MM.1S (cell line): ENCODE results near the gene SPRED2.

ENCODE experiments used
- EZH2 ChIP-seq: fragments of 300-600 bp; sonication (generic); optimal IDR thresholded peaks from 2 replicates; pipeline ENCODE3; 2017; ENCODE audit warnings: low read depth, mild to moderate bottlenecking, antibody characterized with exemption, low read length, mixed read lengths
- TF ChIP-seq, protein P1 (sequence below): fragments of 300-600 bp; sonication (generic); IDR thresholded peaks from 2 replicates; pipeline ENCODE4 v1.5.1; 2016; ENCODE audit warnings: antibody characterized with exemption, low read length, mixed read lengths

DNA sequence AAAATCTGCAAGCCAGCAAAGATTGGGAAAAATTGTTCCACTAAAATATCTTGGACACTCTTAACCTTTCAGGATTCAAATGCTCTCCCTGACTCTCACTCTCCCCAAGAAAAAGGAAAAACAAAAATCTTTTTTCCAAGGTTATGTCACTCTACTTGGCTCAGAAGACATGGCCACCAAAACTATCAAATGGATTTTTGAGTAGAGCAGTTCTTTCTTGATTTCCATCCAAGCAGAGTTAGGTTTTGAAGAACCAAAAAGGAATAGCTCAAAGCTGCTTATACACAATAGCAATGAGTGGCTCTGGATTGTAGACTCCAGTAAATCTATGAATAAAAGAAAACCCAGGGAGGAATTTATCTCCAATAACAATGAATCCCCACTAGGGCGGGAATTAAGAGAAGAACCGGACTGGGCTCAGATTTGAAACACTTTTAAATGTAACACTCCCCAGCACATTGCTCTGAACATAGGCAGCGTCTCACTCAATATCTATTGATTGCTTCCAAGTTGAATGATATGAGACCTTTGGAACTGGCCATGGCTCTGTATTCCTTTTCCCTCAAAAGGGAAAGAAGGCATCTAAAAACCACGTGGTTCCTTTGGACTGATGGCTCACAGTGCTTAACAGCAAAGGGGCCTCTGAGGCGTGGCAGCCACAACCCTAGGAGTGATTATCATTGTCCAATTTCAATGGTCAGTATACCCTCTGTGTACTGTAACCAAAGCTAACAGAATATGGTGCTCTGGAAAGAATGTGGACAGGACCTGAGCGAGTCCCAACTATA, 68.3 kb downstream of the SPRED2 start:
- TF ChIP-seq, protein P1, sequence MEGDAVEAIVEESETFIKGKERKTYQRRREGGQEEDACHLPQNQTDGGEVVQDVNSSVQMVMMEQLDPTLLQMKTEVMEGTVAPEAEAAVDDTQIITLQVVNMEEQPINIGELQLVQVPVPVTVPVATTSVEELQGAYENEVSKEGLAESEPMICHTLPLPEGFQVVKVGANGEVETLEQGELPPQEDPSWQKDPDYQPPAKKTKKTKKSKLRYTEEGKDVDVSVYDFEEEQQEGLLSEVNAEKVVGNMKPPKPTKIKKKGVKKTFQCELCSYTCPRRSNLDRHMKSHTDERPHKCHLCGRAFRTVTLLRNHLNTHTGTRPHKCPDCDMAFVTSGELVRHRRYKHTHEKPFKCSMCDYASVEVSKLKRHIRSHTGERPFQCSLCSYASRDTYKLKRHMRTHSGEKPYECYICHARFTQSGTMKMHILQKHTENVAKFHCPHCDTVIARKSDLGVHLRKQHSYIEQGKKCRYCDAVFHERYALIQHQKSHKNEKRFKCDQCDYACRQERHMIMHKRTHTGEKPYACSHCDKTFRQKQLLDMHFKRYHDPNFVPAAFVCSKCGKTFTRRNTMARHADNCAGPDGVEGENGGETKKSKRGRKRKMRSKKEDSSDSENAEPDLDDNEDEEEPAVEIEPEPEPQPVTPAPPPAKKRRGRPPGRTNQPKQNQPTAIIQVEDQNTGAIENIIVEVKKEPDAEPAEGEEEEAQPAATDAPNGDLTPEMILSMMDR = no peak
- no peak for TF ChIP-seq EZH2
